T-cell (primary cell): Measurements from ENCODE around the gene PLET1. TPM values are rescaled to one million over a fixed set of nuclear protein-coding genes. Genes with fewer than 3 reads are reported as not detected.

ENCODE experiments used
- ATAC-seq, 4 experiments: fragments of 200-7000 bp in 3 of 4; fragments of 150-1000 bp in 1 of 4; cut with Tn5 transposase; replicated peaks in 1 of 4; 1 replicate in 3 of 4; 2 replicates in 1 of 4; pipeline ENCODE4 v1.10.0; 2021; ENCODE audit warnings: moderate library complexity in 3 of 4, mild to moderate bottlenecking in 2 of 4, moderate number of reproducible peaks in 1 of 4
- CTCF ChIA-PET, 2 donors: fragments of 300-600 bp; sonication (Branson Sonifier 250); formaldehyde crosslinking; loops; one replicate each; lab custom pipeline; 2022; ENCODE audit warnings: antibody characterized with exemption in 2 of 2; lab: Charles Lee
- POLR2A ChIA-PET, 2 donors: fragments of 300-600 bp; sonication (Branson Sonifier 250); formaldehyde crosslinking; loops; one replicate each; lab custom pipeline; 2022; ENCODE audit warnings: antibody characterized with exemption in 2 of 2; lab: Charles Lee
- DNase-seq, 35 experiments: peaks; one replicate each; pipeline versions ENCODE4 v3.0.0 to v3.0.0-alpha.2; 2013 to 2023
- H3K27ac ChIP-seq: one replicate; pipeline ENCODE4 v1.5.1; 2013; ENCODE audit warnings: low read length
- H3K27me3 ChIP-seq, 2 experiments: replicated peaks in 1 of 2; 1 replicate in 1 of 2; 2 replicates in 1 of 2; pipeline versions ENCODE4 v1.6.1 to v1.7.0; 2013; ENCODE audit warnings: low read length in 1 of 2, mixed read lengths in 1 of 2; ENCODE audit not compliant: control insufficient read depth in 2 of 2, insufficient read depth in 2 of 2; ENCODE audit errors: extremely low read depth in 1 of 2
- H3K36me3 ChIP-seq, 2 donors: 1 replicate in 1 of 2; 2 replicates in 1 of 2; pipeline versions ENCODE4 v1.6.1 to v1.7.0; 2013; ENCODE audit warnings: low read length in 1 of 2; ENCODE audit not compliant: control insufficient read depth in 2 of 2, insufficient read depth in 1 of 2; ENCODE audit errors: extremely low read depth in 1 of 2
- H3K4me1 ChIP-seq, 2 experiments: 1 replicate in 1 of 2; 2 replicates in 1 of 2; pipeline versions ENCODE4 v1.6.1 to v1.7.0; 2013; ENCODE audit warnings: low read length in 2 of 2, mixed read lengths in 1 of 2; ENCODE audit not compliant: insufficient read depth in 2 of 2, control insufficient read depth in 1 of 2; ENCODE audit errors: extremely low read depth in 1 of 2
- H3K4me3 ChIP-seq, 2 donors: 1 replicate in 1 of 2; 2 replicates in 1 of 2; pipeline versions ENCODE4 v1.5.1 to v1.7.0; 2013; ENCODE audit warnings: mild to moderate bottlenecking in 2 of 2, low read length in 1 of 2, moderate library complexity in 1 of 2; ENCODE audit not compliant: control insufficient read depth in 1 of 2; ENCODE audit errors: extremely low read depth in 1 of 2
- H3K9me3 ChIP-seq: 2 replicates; pipeline ENCODE4 v1.7.0; 2013
- H3K27ac Mint-ChIP-seq, 2 donors: one replicate each; pipeline ENCODE4 v1.8.0; 2020 to 2021; ENCODE audit warnings: mild to moderate bottlenecking in 2 of 2, mixed read lengths in 2 of 2
- H3K27me3 Mint-ChIP-seq, 2 donors: one replicate each; pipeline ENCODE4 v1.8.0; 2021 to 2022; ENCODE audit warnings: mixed read lengths in 2 of 2
- H3K36me3 Mint-ChIP-seq: one replicate; pipeline ENCODE4 v1.8.0; 2021; ENCODE audit warnings: mixed read lengths
- H3K4me1 Mint-ChIP-seq, 3 donors: one replicate each; pipeline ENCODE4 v1.8.0; 2020 to 2022; ENCODE audit warnings: mixed read lengths in 3 of 3, mild to moderate bottlenecking in 1 of 3
- H3K4me3 Mint-ChIP-seq, 3 donors: one replicate each; pipeline ENCODE4 v1.8.0; 2020 to 2022; ENCODE audit warnings: mild to moderate bottlenecking in 3 of 3, mixed read lengths in 3 of 3, moderate library complexity in 3 of 3
- H3K9me3 Mint-ChIP-seq, 3 donors: one replicate each; pipeline ENCODE4 v1.8.0; 2020 to 2022; ENCODE audit warnings: mixed read lengths in 3 of 3
- WGBS: methylation state at CpG from one replicate; pipeline ENCODE4 v1.1.5; 2013; ENCODE audit warnings: missing lambda C conversion rate; ENCODE audit not compliant: insufficient coverage; 5-methylcytosine and 5-hydroxymethylcytosine counted together
- total RNA-seq, 35 experiments: library from RNA in 6 of 35; stranded (reverse) in 6 of 35; fragments of 120-200 nt in 1 of 35; gene quantifications; one replicate each; pipeline versions ENCODE4 v1.2.1 to v1.2.4 and lab custom pipeline; 2013 to 2026

PLET1 gene
- total RNA-seq, 5 donors from 2014 or later (not counting 1 experiment from before 2014, with no cell fraction given) = not detected

DNA sequence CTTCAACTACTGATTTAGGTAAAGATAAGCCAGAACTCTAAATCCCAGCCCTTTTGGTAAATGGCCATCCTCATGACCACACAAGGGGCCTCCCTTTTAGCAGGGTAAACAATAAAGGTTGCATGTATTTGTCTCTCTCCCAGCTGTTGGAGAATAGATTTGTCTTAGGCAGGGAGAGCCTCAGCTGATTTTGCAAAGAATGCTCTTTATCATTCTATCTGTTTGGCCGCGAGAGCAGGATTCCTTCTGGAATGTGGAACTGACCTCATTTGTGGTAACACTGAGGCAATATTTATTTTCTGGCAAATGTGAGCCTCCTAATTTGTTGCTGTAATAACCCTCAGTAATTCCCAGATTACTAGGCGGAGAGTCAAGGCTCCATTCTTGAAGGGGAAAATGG, 19.2 kb downstream of the PLET1 start:
- ChIA-PET CTCF (interaction anchor here (0.6 to 1.1 kb wide), 2 partner anchors 39 to 96 kb away, joined by 4 read pairs; no protein-coding TSS in a partner anchor), POLR2A (no interaction called here)
- DNase-seq (no peak), ATAC-seq (no peak)
- Histone ChIP-seq H3K9me3 (no peaks in the 10 kb centered on the region), H3K4me1 (no peaks in the 10 kb centered on the region), H3K27ac (no peak overlapping the region), H3K4me3 (no peak overlapping the region), H3K27me3 (no peaks in the 10 kb centered on the region), H3K36me3 (peaks cover 0 to 29% of the 10 kb centered on the region in 2 donors)
- no peak overlapping the region for H3K27ac Mint-ChIP-seq
- no peaks in the 10 kb centered on the region for H3K4me1 Mint-ChIP-seq
- peaks cover 57% of the 10 kb centered on the region for H3K36me3 Mint-ChIP-seq
- WGBS = no CpG with 5 or more reads among the region's 3 CpGs
- peaks cover 6 to 20% (median 6%) of the 10 kb centered on the region in 3 donors for H3K9me3 Mint-ChIP-seq
- H3K27me3 Mint-ChIP-seq = no peaks in the 10 kb centered on the region
- no peak overlapping the region for H3K4me3 Mint-ChIP-seq

DNA sequence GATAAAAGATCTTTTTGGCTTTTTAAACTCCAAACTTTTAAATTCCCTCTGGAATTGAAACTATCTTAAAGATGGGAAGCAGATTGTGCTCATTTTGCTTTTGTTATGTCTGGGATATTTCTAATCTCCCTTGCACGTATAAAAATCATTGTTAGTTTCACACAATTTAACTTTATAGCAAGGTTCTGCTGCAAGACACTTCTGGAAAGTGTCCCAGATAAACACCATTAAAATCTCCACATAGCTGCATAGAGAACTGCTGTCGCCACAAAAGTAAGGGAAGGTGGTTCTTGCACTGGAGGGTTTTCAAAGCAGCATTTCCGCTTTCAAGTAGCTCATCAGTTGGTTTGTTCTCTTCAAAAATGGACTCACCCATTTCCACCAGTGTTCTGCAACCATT, 22.6 kb downstream of the PLET1 start:
- no peaks in the 10 kb centered on the region for H3K9me3 ChIP-seq
- DNase-seq (no peak), ATAC-seq (no peak)
- peaks cover 7 to 49% of the 10 kb centered on the region in 2 donors for H3K36me3 ChIP-seq
- H3K4me1 Mint-ChIP-seq = no peaks in the 10 kb centered on the region
- no peak overlapping the region for H3K27ac ChIP-seq
- CTCF ChIA-PET = interaction anchor here in 1 of 2 donors (0.5 kb wide), 1 partner anchor 40 kb away, joined by 3 read pairs; no protein-coding TSS in a partner anchor
- no peak overlapping the region for H3K4me3 Mint-ChIP-seq
- no peaks in the 10 kb centered on the region for H3K27me3 ChIP-seq
- H3K36me3 Mint-ChIP-seq = peaks cover 65% of the 10 kb centered on the region
- H3K4me3 ChIP-seq = no peak overlapping the region
- H3K9me3 Mint-ChIP-seq = no peaks in the 10 kb centered on the region
- POLR2A ChIA-PET = interaction anchor here in 1 of 2 donors (0.6 kb wide), 2 partner anchors 9 to 49 kb away, joined by 3 to 7 read pairs; no protein-coding TSS in a partner anchor
- WGBS = no CpG with 5 or more reads among the region's 3 CpGs
- no peaks in the 10 kb centered on the region for H3K4me1 ChIP-seq
- no peak overlapping the region for H3K27ac Mint-ChIP-seq
- H3K27me3 Mint-ChIP-seq = no peaks in the 10 kb centered on the region

- DNase-seq = no peak
- Mint-ChIP-seq H3K27me3 (no peaks in the 10 kb centered on the region), H3K36me3 (peaks cover 63% of the 10 kb centered on the region), H3K4me3 (no peak overlapping the region), H3K27ac (no peak overlapping the region), H3K9me3 (no peaks in the 10 kb centered on the region), H3K4me1 (no peaks in the 10 kb centered on the region)
- Histone ChIP-seq H3K4me1 (no peaks in the 10 kb centered on the region), H3K4me3 (no peak overlapping the region), H3K27me3 (no peaks in the 10 kb centered on the region), H3K9me3 (no peaks in the 10 kb centered on the region), H3K36me3 (peaks cover 7 to 55% of the 10 kb centered on the region in 2 donors), H3K27ac (no peak overlapping the region)
- no CpG with 5 or more reads among the region's 4 CpGs for WGBS
- ChIA-PET CTCF (no interaction called here), POLR2A (interaction anchor here in 1 of 2 donors (0.6 kb wide), 1 partner anchor 49 kb away, joined by 3 read pairs; no protein-coding TSS in a partner anchor)
- no peak for ATAC-seq
These were observed 23.2 kb downstream of the PLET1 start for GRCh38 chr11:112237451-112237850.

DNA sequence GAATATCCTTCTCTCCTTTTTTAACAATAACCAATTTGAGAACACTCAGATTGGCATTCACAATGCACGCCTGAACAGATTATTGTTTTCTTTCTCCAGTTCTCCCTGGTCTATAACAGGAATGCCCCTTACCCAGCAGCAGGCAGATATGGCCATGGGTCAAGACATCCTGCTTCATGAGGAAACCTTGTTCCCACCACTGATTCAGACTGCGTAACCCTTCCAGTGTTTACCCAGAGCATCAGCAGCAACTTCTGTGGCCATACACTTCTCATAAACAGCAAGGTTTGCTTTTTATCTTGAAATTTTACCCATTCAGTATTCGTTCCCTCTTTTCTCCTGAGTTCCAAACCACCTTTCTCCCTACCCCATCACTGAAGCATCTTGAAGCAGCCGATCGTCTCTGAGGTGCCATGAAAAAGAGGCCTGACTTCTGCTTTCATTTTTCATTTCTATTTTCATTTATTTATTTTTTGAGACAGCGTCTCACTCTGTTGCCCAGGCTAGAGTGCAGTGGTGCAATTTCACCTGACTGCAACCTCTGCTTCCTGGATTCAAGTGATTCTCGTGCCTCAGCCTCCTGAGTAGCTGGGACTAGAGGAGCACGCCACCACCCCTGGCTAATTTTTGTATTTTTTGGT, 24.8 kb downstream of the PLET1 start:
- Mint-ChIP-seq H3K4me3 (no peak overlapping the region), H3K4me1 (no peaks in the 10 kb centered on the region), H3K36me3 (peaks cover 70% of the 10 kb centered on the region), H3K9me3 (no peaks in the 10 kb centered on the region), H3K27ac (no peak overlapping the region), H3K27me3 (no peaks in the 10 kb centered on the region)
- no peaks in the 10 kb centered on the region for H3K4me1 ChIP-seq
- 98% methylated on average over 8 of the region's 8 CpGs for WGBS
- peaks cover 13 to 58% of the 10 kb centered on the region in 2 donors for H3K36me3 ChIP-seq
- H3K9me3 ChIP-seq = no peaks in the 10 kb centered on the region
- no peak overlapping the region for H3K27ac ChIP-seq
- ATAC-seq = no peak
- ChIA-PET POLR2A (no interaction called here), CTCF (no interaction called here)
- H3K4me3 ChIP-seq = no peak overlapping the region
- DNase-seq = no peak
- H3K27me3 ChIP-seq = no peaks in the 10 kb centered on the region

DNA sequence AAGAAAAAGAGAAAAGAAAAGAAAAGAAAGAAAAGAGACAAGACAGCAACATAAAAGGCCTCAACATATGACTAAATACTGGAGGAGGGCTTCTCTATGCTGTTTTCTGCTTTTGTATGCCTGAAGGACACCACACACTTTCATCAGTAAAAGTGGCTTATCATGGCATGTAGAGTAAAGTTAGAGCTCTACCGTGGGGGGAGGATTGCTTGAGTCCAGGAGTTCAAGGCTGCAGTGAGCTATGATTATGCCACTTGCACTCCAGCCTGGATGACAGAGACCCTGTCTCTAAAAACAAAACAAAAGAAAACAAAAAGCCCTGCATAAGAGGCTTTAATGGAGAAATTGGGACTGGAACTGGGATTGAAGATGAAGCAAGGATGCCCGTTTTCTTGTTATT, 28.7 kb downstream of the PLET1 start:
- POLR2A ChIA-PET = interaction anchor here (0.6 to 1.0 kb wide), 2 partner anchors 159 to 1573 kb away, joined by 3 to 6 read pairs; no protein-coding TSS in a partner anchor
- H3K9me3 Mint-ChIP-seq = no peaks in the 10 kb centered on the region
- no peak overlapping the region for H3K4me3 Mint-ChIP-seq
- peaks cover 60% of the 10 kb centered on the region for H3K36me3 Mint-ChIP-seq
- Histone ChIP-seq H3K36me3 (peaks cover 16 to 51% of the 10 kb centered on the region in 2 donors), H3K4me3 (no peak overlapping the region), H3K9me3 (no peaks in the 10 kb centered on the region), H3K4me1 (peaks cover 7 to 8% of the 10 kb centered on the region in 2 experiments), H3K27ac (no peak overlapping the region), H3K27me3 (no peaks in the 10 kb centered on the region)
- CTCF ChIA-PET = interaction anchor here (0.6 to 2.1 kb wide), 5 partner anchors 11 to 357 kb away, joined by 3 to 15 read pairs (median 3); no protein-coding TSS in a partner anchor
- no peak for ATAC-seq
- peaks cover 14 to 24% (median 21%) of the 10 kb centered on the region in 3 donors for H3K4me1 Mint-ChIP-seq
- no CpG with 5 or more reads among the region's 2 CpGs for WGBS
- H3K27me3 Mint-ChIP-seq = no peaks in the 10 kb centered on the region
- no peak overlapping the region for H3K27ac Mint-ChIP-seq
- DNase-seq = no peak

- CTCF ChIA-PET = interaction anchor here (0.5 to 1.2 kb wide), 4 partner anchors 9 to 1060 kb away, joined by 3 to 9 read pairs (median 4); no protein-coding TSS in a partner anchor
- no peak overlapping the region for H3K4me3 Mint-ChIP-seq
- H3K9me3 Mint-ChIP-seq = no peaks in the 10 kb centered on the region
- H3K9me3 ChIP-seq = no peaks in the 10 kb centered on the region
- H3K36me3 Mint-ChIP-seq = peaks cover 45% of the 10 kb centered on the region
- H3K27ac ChIP-seq = no peak overlapping the region
- no peak for DNase-seq
- H3K27me3 ChIP-seq = no peaks in the 10 kb centered on the region
- H3K36me3 ChIP-seq = peaks cover 9 to 35% of the 10 kb centered on the region in 2 donors
- peaks cover 16 to 31% (median 30%) of the 10 kb centered on the region in 3 donors for H3K4me1 Mint-ChIP-seq
- no peak overlapping the region for H3K4me3 ChIP-seq
- H3K27me3 Mint-ChIP-seq = no peaks in the 10 kb centered on the region
- peaks cover 13 to 17% of the 10 kb centered on the region in 2 experiments for H3K4me1 ChIP-seq
- no CpG with 5 or more reads among the region's 3 CpGs for WGBS
- POLR2A ChIA-PET = interaction anchor here in 1 of 2 donors (0.5 to 0.7 kb wide), 2 partner anchors 8 to 58 kb away, joined by 3 to 7 read pairs; no protein-coding TSS in a partner anchor
- no peak for ATAC-seq
- H3K27ac Mint-ChIP-seq = no peak overlapping the region
These were observed 30.8 kb downstream of the PLET1 start for GRCh38 chr11:112229746-112230433.
